C4-2B (cell line): ENCODE measurements around the gene WDSUB1.

Experiments used
- H3K27ac ChIP-seq: fragments of 450-650 bp; 2 replicates; pipeline ENCODE4 v1.5.1; 2017
- CTCF ChIP-seq: fragments of 450-650 bp; conservative IDR thresholded peaks from 2 replicates; pipeline ENCODE4 v1.5.1; 2017; ENCODE audit warnings: mild to moderate bottlenecking
- ZFX ChIP-seq: fragments of 450-650 bp; IDR thresholded peaks from 2 replicates; pipeline ENCODE4 v1.6.1; 2017

Gene WDSUB1

GRCh38 chr2:159224061-159224813 is 62.3 kb downstream of the WDSUB1 start:
- TF ChIP-seq CTCF (no peak), ZFX (no peak)

GRCh38 chr2:159219394-159219998 is 67.0 kb downstream of the WDSUB1 start:
- no peak overlapping the region for H3K27ac ChIP-seq
- TF ChIP-seq CTCF: no peak
- TF ChIP-seq ZFX: no peak

More at GRCh38 chr2:159224061-159224813, 62.3 kb downstream of the WDSUB1 start:
- H3K27ac ChIP-seq: no peak overlapping the region

GRCh38 chr2:159218389-159218788 is 68.1 kb downstream of the WDSUB1 start:
- no peak for TF ChIP-seq ZFX
- no peak for TF ChIP-seq CTCF
- no peak overlapping the region for H3K27ac ChIP-seq

GRCh38 chr2:159217676-159218075 is 68.8 kb downstream of the WDSUB1 start:
- H3K27ac ChIP-seq: no peak overlapping the region
- no peak for TF ChIP-seq ZFX
- no peak for TF ChIP-seq CTCF

GRCh38 chr2:159215116-159215515 is 71.4 kb downstream of the WDSUB1 start:
- H3K27ac ChIP-seq: no peak overlapping the region
- TF ChIP-seq CTCF: no peak
- no peak for TF ChIP-seq ZFX

- no peak overlapping the region for H3K27ac ChIP-seq
- TF ChIP-seq CTCF: no peak
- no peak for TF ChIP-seq ZFX
Measured at GRCh38 chr2:159214325-159214865, 72.1 kb downstream of the WDSUB1 start.

- H3K27ac ChIP-seq: no peak overlapping the region
- TF ChIP-seq CTCF: no peak
- no peak for TF ChIP-seq ZFX
Measured at GRCh38 chr2:159213296-159213695, 73.2 kb downstream of the WDSUB1 start.
